HFFc6 (cell line): Measurements from ENCODE around the gene AGA. TPM values are rescaled to one million over a fixed set of nuclear protein-coding genes. Genes with fewer than 3 reads are reported as not detected.

ENCODE experiments used
- DNase-seq: peaks from one replicate; pipeline ENCODE4 v3.0.0-alpha.2; 2018
- H3K27ac Mint-ChIP-seq: 2 replicates; pipeline ENCODE4 v1.8.0; 2020; ENCODE audit warnings: mild to moderate bottlenecking, mixed read lengths
- H3K27me3 Mint-ChIP-seq: 2 replicates; pipeline ENCODE4 v1.8.0; 2021; ENCODE audit warnings: mild to moderate bottlenecking, moderate library complexity, mixed read lengths; ENCODE audit not compliant: insufficient read depth
- H3K36me3 Mint-ChIP-seq: 2 replicates; pipeline ENCODE4 v1.8.0; 2021; ENCODE audit warnings: low read depth, mixed read lengths
- H3K4me1 Mint-ChIP-seq: 2 replicates; pipeline ENCODE4 v1.8.0; 2020; ENCODE audit warnings: low read depth, mixed read lengths
- H3K4me3 Mint-ChIP-seq: 2 replicates; pipeline ENCODE4 v1.8.0; 2020; ENCODE audit warnings: mild to moderate bottlenecking, moderate library complexity, mixed read lengths
- H3K9me3 Mint-ChIP-seq: 2 replicates; pipeline ENCODE4 v1.8.0; 2020; ENCODE audit warnings: mild to moderate bottlenecking, mixed read lengths
- total RNA-seq, 6 experiments: library from RNA; stranded (reverse); fragmentation: NEBNext Ultra II Directional; extraction: Animal tissue kit (Norgen Biotek cat#: 25700); gene quantifications; 2 replicates in 1 of 6; 3 replicates in 5 of 6; pipeline ENCODE4 v1.2.3, GENCODE V29; 2021
- TF ChIP-seq, protein P1 (sequence below): fragments of 200-600 bp; sonication (generic); IDR thresholded peaks from 2 replicates; pipeline ENCODE4 v1.5.0; 2021; ENCODE audit warnings: antibody characterized with exemption, mild to moderate bottlenecking

The AGA gene
- total RNA-seq, 6 experiments from 2014 or later: 41.5 to 53.7 (median 47.4) TPM

DNA sequence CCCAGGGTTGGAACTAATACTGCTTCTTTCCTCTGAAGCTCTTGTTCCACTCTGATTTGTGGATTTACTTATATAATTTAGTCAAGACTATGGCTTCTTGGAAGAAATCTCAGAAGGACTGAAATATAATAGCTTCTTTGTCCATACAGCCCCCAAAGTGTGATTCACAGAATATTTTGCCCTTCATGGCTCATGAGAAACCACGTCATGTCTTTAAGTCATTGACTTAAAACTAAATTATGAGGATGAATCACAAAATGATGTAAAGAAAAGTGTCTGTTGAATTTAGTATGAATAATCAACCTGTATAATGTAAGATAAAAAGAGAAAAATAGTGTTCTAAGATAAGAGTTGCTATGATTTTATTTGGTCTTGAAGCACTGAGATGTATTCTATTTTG is 43.3 kb upstream of the AGA start:
- Mint-ChIP-seq H3K4me3 (peak overlapping the region; percentile 67; the same call in 1 of the 2 replicates), H3K4me1 (peaks cover 92% of the 10 kb centered on the region), H3K27me3 (peaks cover 2% of the 10 kb centered on the region; the same call in 1 of the 2 replicates), H3K27ac (peak overlapping the region; percentile 97), H3K36me3 (peaks cover 34% of the 10 kb centered on the region), H3K9me3 (peaks cover 3% of the 10 kb centered on the region; the same call in 1 of the 2 replicates)
- TF ChIP-seq, protein P1, sequence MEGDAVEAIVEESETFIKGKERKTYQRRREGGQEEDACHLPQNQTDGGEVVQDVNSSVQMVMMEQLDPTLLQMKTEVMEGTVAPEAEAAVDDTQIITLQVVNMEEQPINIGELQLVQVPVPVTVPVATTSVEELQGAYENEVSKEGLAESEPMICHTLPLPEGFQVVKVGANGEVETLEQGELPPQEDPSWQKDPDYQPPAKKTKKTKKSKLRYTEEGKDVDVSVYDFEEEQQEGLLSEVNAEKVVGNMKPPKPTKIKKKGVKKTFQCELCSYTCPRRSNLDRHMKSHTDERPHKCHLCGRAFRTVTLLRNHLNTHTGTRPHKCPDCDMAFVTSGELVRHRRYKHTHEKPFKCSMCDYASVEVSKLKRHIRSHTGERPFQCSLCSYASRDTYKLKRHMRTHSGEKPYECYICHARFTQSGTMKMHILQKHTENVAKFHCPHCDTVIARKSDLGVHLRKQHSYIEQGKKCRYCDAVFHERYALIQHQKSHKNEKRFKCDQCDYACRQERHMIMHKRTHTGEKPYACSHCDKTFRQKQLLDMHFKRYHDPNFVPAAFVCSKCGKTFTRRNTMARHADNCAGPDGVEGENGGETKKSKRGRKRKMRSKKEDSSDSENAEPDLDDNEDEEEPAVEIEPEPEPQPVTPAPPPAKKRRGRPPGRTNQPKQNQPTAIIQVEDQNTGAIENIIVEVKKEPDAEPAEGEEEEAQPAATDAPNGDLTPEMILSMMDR: no peak
- peak; percentile 39 for DNase-seq

DNA sequence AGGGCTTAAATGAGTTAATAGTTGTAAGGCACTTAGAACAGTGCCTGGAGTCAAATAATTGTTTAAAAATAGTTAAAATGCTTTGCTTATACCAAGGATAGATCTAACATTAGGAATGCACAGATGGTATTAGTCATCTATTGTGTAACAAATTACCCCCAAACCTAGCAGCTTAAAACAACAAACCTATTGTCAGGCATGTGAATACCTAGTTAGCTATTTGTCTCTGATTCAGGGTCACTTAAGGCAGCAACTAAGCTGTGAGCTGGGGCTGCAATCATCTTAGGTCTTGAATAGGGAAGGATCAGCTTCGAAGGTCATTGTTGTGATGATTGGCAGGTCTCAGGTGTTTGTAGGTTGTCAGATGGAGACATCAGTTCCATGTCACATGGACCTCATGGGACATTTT is 42.4 kb upstream of the AGA start:
- Mint-ChIP-seq H3K9me3 (peaks cover 3% of the 10 kb centered on the region; the same call in 1 of the 2 replicates), H3K27me3 (peaks cover 2% of the 10 kb centered on the region; the same call in 1 of the 2 replicates), H3K4me3 (peak overlapping the region; percentile 67), H3K36me3 (peaks cover 34% of the 10 kb centered on the region), H3K27ac (peak overlapping the region; percentile 97), H3K4me1 (peaks cover 90% of the 10 kb centered on the region)
- DNase-seq: peak; percentile 92
- TF ChIP-seq, protein P1: no peak

GRCh38 chr4:177483760-177484159 is 41.5 kb upstream of the AGA start:
- peaks cover 3% of the 10 kb centered on the region; the same call in 1 of the 2 replicates for H3K9me3 Mint-ChIP-seq
- H3K27ac Mint-ChIP-seq: peak overlapping the region; percentile 97
- no peak for DNase-seq
- peaks cover 2% of the 10 kb centered on the region; the same call in 1 of the 2 replicates for H3K27me3 Mint-ChIP-seq
- TF ChIP-seq, protein P1: no peak
- peaks cover 34% of the 10 kb centered on the region for H3K36me3 Mint-ChIP-seq
- peaks cover 90% of the 10 kb centered on the region for H3K4me1 Mint-ChIP-seq
- peak overlapping the region; percentile 9 for H3K4me3 Mint-ChIP-seq

- TF ChIP-seq, protein P1: no peak
- peak overlapping the region; percentile 97 for H3K27ac Mint-ChIP-seq
- no peak for DNase-seq
- H3K9me3 Mint-ChIP-seq: peaks cover 3% of the 10 kb centered on the region; the same call in 1 of the 2 replicates
- peak overlapping the region; percentile 9 for H3K4me3 Mint-ChIP-seq
- peaks cover 33% of the 10 kb centered on the region for H3K36me3 Mint-ChIP-seq
- peaks cover 2% of the 10 kb centered on the region; the same call in 1 of the 2 replicates for H3K27me3 Mint-ChIP-seq
- H3K4me1 Mint-ChIP-seq: peaks cover 90% of the 10 kb centered on the region
These were observed 41.0 kb upstream of the AGA start for GRCh38 chr4:177483271-177483670.

GRCh38 chr4:177482367-177482766 is 40.1 kb upstream of the AGA start:
- H3K27me3 Mint-ChIP-seq: peaks cover 2% of the 10 kb centered on the region; the same call in 1 of the 2 replicates
- peaks cover 24% of the 10 kb centered on the region for H3K36me3 Mint-ChIP-seq
- DNase-seq: no peak
- TF ChIP-seq, protein P1: no peak
- no peak overlapping the region for H3K4me3 Mint-ChIP-seq
- peaks cover 90% of the 10 kb centered on the region for H3K4me1 Mint-ChIP-seq
- peaks cover under 1% of the 10 kb centered on the region; the same call in 1 of the 2 replicates for H3K9me3 Mint-ChIP-seq
- H3K27ac Mint-ChIP-seq: peak overlapping the region; percentile 97
